Transverse colon (tissue), 4 donors: ENCODE data around the gene RHOBTB1.

Source experiments
- CTCF ChIP-seq, 5 experiments: fragments of 200-600 bp in 3 of 5; fragments of 450-650 bp in 2 of 5; sonication (generic) in 3 of 5; IDR thresholded peaks; 1 replicate in 2 of 5; 2 replicates in 3 of 5; pipeline ENCODE4 v1.5.1; 2016 to 2017; ENCODE audit warnings: antibody characterized with exemption in 5 of 5, inconsistent platforms in 3 of 5, mild to moderate bottlenecking in 2 of 5, moderate library complexity in 1 of 5
- EP300 ChIP-seq: sonication (generic); formaldehyde crosslinking; IDR thresholded peaks from one replicate; pipeline ENCODE4 v1.6.1; 2017; ENCODE audit warnings: antibody characterized with exemption, low read depth
- POLR2A ChIP-seq: fragments of 450-650 bp; IDR thresholded peaks from one replicate; pipeline ENCODE4 v1.6.1; 2016; ENCODE audit warnings: antibody characterized with exemption, mild to moderate bottlenecking, moderate library complexity
- POLR2AphosphoS5 ChIP-seq, 3 donors: sonication (generic); formaldehyde crosslinking; IDR thresholded peaks; one replicate each; pipeline ENCODE4 v1.6.1; 2016; ENCODE audit warnings: antibody characterized with exemption in 3 of 3

GRCh38 chr10:60896033-60896432, 48.0 kb downstream of the RHOBTB1 start:
- TF ChIP-seq CTCF (IDR thresholded peaks at IDR 0.05) (no peak), POLR2A (no peak), POLR2AphosphoS5 (IDR thresholded peaks at IDR 0.05) (no peak), EP300 (no peak)
